Measurements from ENCODE around the gene HBEGF.
A peak's percentile ranks its signal among the peaks of the same experiment; 100 is the strongest.

Gene HBEGF

GRCh38 chr5:140362311-140362710 lies 15.9 kb upstream of the HBEGF start:
- DNase-seq, result no peak
- POLR2A ChIA-PET, result interaction anchor here (0.6 kb wide), 1 partner anchor 626 kb away, joined by 3 read pairs; no protein-coding TSS in a partner anchor
- H3K36me3 ChIP-seq (ENCODE audit: control insufficient read depth in 4 of 4, insufficient read depth in 4 of 4, low read length in 3 of 4), result no peaks in the 10 kb centered on the region
- H3K27ac ChIP-seq (ENCODE audit: insufficient read depth in 1 of 2, low read depth in 1 of 2, low read length in 2 of 2, poor library complexity in 1 of 2, severe bottlenecking in 2 of 2), result no peak overlapping the region
- H3K9me3 ChIP-seq (ENCODE audit: control extremely low read depth in 1 of 5, control insufficient read depth in 4 of 5, insufficient read depth in 2 of 5, low read depth in 1 of 5, low read length in 4 of 5), result no peaks in the 10 kb centered on the region
- H3K27me3 ChIP-seq (replicated peaks in 2 of 5; ENCODE audit: control insufficient read depth in 4 of 5, insufficient read depth in 5 of 5, low read length in 4 of 5), result peaks cover 0 to 3% (median 0%) of the 10 kb centered on the region in 5 experiments
- CTCF ChIA-PET, result interaction anchor here (0.6 to 4.6 kb wide), 9 partner anchors 9 to 150 kb away, joined by 3 to 69 read pairs (median 5); no protein-coding TSS in a partner anchor
- WGBS (ENCODE audit: insufficient coverage), result 94% methylated on average over 8 of the region's 8 CpGs
- H3K4me3 ChIP-seq (ENCODE audit: control insufficient read depth in 1 of 7, extremely low read depth in 1 of 7, insufficient read depth in 4 of 7, low read depth in 2 of 7, low read length in 6 of 7), result no peak overlapping the region
- peaks cover 0 to 10% (median 8%) of the 10 kb centered on the region in 4 experiments for H3K4me1 ChIP-seq (ENCODE audit: control extremely low read depth in 1 of 4, control insufficient read depth in 4 of 4, insufficient read depth in 4 of 4, low read length in 3 of 4)

- no peak for DNase-seq
- POLR2A ChIA-PET, result interaction anchor here (0.6 kb wide), 1 partner anchor 625 kb away, joined by 3 read pairs; no protein-coding TSS in a partner anchor
- CTCF ChIA-PET, result interaction anchor here (0.8 to 4.6 kb wide), 8 partner anchors 8 to 150 kb away, joined by 3 to 69 read pairs (median 5); no protein-coding TSS in a partner anchor
Observed at GRCh38 chr5:140361901-140362300, 15.5 kb upstream of the HBEGF start.

DNA sequence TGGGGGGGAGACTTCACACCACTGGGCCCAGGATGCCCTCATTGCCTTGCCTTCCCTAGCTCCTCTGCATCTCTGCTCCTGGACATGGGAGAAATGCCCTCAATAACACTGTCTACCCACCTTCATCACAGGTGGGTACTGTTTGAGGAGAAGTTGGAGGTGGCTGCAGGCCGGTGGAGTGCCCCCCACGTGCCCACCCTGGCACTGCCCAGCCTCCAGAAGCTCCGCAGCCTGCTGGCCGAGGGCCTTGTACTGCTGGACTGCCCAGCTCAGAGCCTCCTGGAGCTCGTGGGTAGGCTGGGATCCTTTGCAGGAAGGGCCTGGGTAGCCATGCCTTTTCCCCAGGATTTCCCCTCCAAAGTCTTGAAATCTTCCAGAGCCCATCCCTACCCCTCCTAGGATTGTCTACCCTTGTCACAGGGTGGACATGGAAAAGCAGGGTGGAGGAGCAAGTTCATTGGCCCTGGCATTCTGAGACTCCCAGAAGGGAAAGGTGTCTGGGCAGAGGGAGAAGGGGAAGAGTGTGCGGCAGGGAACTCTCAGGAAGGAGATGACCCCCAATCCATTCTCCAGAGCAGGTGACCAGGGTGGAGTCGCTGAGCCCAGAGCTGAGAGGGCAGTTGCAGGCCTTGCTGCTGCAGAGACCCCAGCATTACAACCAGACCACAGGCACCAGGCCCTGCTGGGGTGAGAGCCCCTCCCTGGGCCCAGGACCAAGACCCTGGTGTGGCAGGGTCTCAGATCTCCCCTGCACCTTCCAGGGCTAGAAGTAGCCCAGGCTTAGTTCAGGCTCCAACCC lies 14.5 kb upstream of the HBEGF start:
- no peak overlapping the region for H3K4me3 ChIP-seq (ENCODE audit: control insufficient read depth in 1 of 7, extremely low read depth in 1 of 7, insufficient read depth in 4 of 7, low read depth in 2 of 7, low read length in 6 of 7)
- no peaks in the 10 kb centered on the region for H3K9me3 ChIP-seq (ENCODE audit: control extremely low read depth in 1 of 5, control insufficient read depth in 4 of 5, insufficient read depth in 2 of 5, low read depth in 1 of 5, low read length in 4 of 5)
- H3K36me3 ChIP-seq (ENCODE audit: control insufficient read depth in 4 of 4, insufficient read depth in 4 of 4, low read length in 3 of 4), result no peaks in the 10 kb centered on the region
- POLR2A ChIA-PET, result interaction anchor here (0.6 kb wide), 1 partner anchor 121 kb away, joined by 5 read pairs; no protein-coding TSS in a partner anchor
- 100% methylated on average over 3 of the region's 7 CpGs for WGBS (ENCODE audit: insufficient coverage)
- CTCF ChIA-PET, result interaction anchor here (0.7 to 4.6 kb wide), 10 partner anchors 9 to 548 kb away, joined by 3 to 69 read pairs (median 4); partner anchors contain the start of gene HBEGF
- peaks cover 0 to 10% (median 8%) of the 10 kb centered on the region in 4 experiments for H3K4me1 ChIP-seq (ENCODE audit: control extremely low read depth in 1 of 4, control insufficient read depth in 4 of 4, insufficient read depth in 4 of 4, low read length in 3 of 4)
- H3K27me3 ChIP-seq (replicated peaks in 2 of 5; ENCODE audit: control insufficient read depth in 4 of 5, insufficient read depth in 5 of 5, low read length in 4 of 5), result peaks cover 0 to 3% (median 0%) of the 10 kb centered on the region in 5 experiments
- DNase-seq, result no peak
- H3K27ac ChIP-seq (ENCODE audit: insufficient read depth in 1 of 2, low read depth in 1 of 2, low read length in 2 of 2, poor library complexity in 1 of 2, severe bottlenecking in 2 of 2), result no peak overlapping the region

More at GRCh38 chr5:140361901-140362300, 15.5 kb upstream of the HBEGF start:
- peaks cover 0 to 3% (median 0%) of the 10 kb centered on the region in 5 experiments for H3K27me3 ChIP-seq (replicated peaks in 2 of 5; ENCODE audit: control insufficient read depth in 4 of 5, insufficient read depth in 5 of 5, low read length in 4 of 5)
- H3K27ac ChIP-seq (ENCODE audit: insufficient read depth in 1 of 2, low read depth in 1 of 2, low read length in 2 of 2, poor library complexity in 1 of 2, severe bottlenecking in 2 of 2), result no peak overlapping the region
- no peak overlapping the region for H3K4me3 ChIP-seq (ENCODE audit: control insufficient read depth in 1 of 7, extremely low read depth in 1 of 7, insufficient read depth in 4 of 7, low read depth in 2 of 7, low read length in 6 of 7)
- peaks cover 0 to 10% (median 8%) of the 10 kb centered on the region in 4 experiments for H3K4me1 ChIP-seq (ENCODE audit: control extremely low read depth in 1 of 4, control insufficient read depth in 4 of 4, insufficient read depth in 4 of 4, low read length in 3 of 4)
- no peaks in the 10 kb centered on the region for H3K36me3 ChIP-seq (ENCODE audit: control insufficient read depth in 4 of 4, insufficient read depth in 4 of 4, low read length in 3 of 4)
- H3K9me3 ChIP-seq (ENCODE audit: control extremely low read depth in 1 of 5, control insufficient read depth in 4 of 5, insufficient read depth in 2 of 5, low read depth in 1 of 5, low read length in 4 of 5), result no peaks in the 10 kb centered on the region
- WGBS (ENCODE audit: insufficient coverage), result 96% methylated on average over 2 of the region's 2 CpGs

DNA sequence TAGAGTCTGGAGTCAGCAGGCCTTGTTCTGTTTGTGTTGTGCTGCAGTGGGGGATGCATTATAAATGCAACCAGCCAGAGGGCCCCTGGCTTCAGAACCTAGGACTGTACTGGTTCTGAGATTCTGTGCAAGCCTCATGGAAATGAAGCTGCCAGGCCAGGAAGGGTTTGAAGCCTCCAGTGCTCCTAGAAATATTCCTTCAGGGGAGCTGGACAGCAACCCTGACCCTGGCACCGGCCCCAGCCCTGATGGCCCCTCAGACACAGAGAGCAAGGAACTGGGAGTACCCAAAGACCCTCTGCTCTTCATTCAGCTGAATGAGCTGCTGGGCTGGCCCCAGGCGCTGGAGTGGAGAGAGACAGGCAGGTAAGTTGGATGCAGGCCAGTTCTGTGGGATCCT lies 13.7 kb upstream of the HBEGF start, which contains the start of gene SLC4A9:
TSS of gene SLC4A9 (plus strand) at position 94 of the 400 bp plus-strand sequence. CDS start at position 137, 43 bp downstream.
- POLR2A ChIA-PET, result interaction anchor here (0.6 kb wide), 2 partner anchors 16 to 120 kb away, joined by 4 to 5 read pairs; no protein-coding TSS in a partner anchor
- H3K4me3 ChIP-seq (ENCODE audit: control insufficient read depth in 1 of 7, extremely low read depth in 1 of 7, insufficient read depth in 4 of 7, low read depth in 2 of 7, low read length in 6 of 7), result no peak within 1 kb of the TSS
- no peak within 1 kb of the TSS for H3K27ac ChIP-seq (ENCODE audit: insufficient read depth in 1 of 2, low read depth in 1 of 2, low read length in 2 of 2, poor library complexity in 1 of 2, severe bottlenecking in 2 of 2)
- no peaks in the 10 kb centered on the region for H3K36me3 ChIP-seq (ENCODE audit: control insufficient read depth in 4 of 4, insufficient read depth in 4 of 4, low read length in 3 of 4)
- peaks cover 0 to 3% (median 0%) of the 10 kb centered on the region in 5 experiments for H3K27me3 ChIP-seq (replicated peaks in 2 of 5; ENCODE audit: control insufficient read depth in 4 of 5, insufficient read depth in 5 of 5, low read length in 4 of 5)
- no peaks in the 10 kb centered on the region for H3K9me3 ChIP-seq (ENCODE audit: control extremely low read depth in 1 of 5, control insufficient read depth in 4 of 5, insufficient read depth in 2 of 5, low read depth in 1 of 5, low read length in 4 of 5)
- CTCF ChIA-PET, result interaction anchor here (0.7 to 4.6 kb wide), 9 partner anchors 8 to 547 kb away, joined by 3 to 69 read pairs (median 3); partner anchors contain the start of gene HBEGF
- no peak for DNase-seq
- peaks cover 0 to 10% (median 8%) of the 10 kb centered on the region in 4 experiments for H3K4me1 ChIP-seq (ENCODE audit: control extremely low read depth in 1 of 4, control insufficient read depth in 4 of 4, insufficient read depth in 4 of 4, low read length in 3 of 4)
- WGBS (ENCODE audit: insufficient coverage), result 93% methylated on average over 2 of the region's 2 CpGs

- POLR2A ChIA-PET, result no interaction called here
- DNase-seq, result no peak
- Histone ChIP-seq H3K27ac (ENCODE audit: insufficient read depth in 1 of 2, low read depth in 1 of 2, low read length in 2 of 2, poor library complexity in 1 of 2, severe bottlenecking in 2 of 2) (no peak overlapping the region), H3K4me1 (ENCODE audit: control extremely low read depth in 1 of 4, control insufficient read depth in 4 of 4, insufficient read depth in 4 of 4, low read length in 3 of 4) (peaks cover 0 to 10% (median 8%) of the 10 kb centered on the region in 4 experiments), H3K36me3 (ENCODE audit: control insufficient read depth in 4 of 4, insufficient read depth in 4 of 4, low read length in 3 of 4) (no peaks in the 10 kb centered on the region), H3K27me3 (replicated peaks in 2 of 5; ENCODE audit: control insufficient read depth in 4 of 5, insufficient read depth in 5 of 5, low read length in 4 of 5) (peaks cover 0 to 3% (median 0%) of the 10 kb centered on the region in 5 experiments), H3K9me3 (ENCODE audit: control extremely low read depth in 1 of 5, control insufficient read depth in 4 of 5, insufficient read depth in 2 of 5, low read depth in 1 of 5, low read length in 4 of 5) (no peaks in the 10 kb centered on the region), H3K4me3 (ENCODE audit: control insufficient read depth in 1 of 7, extremely low read depth in 1 of 7, insufficient read depth in 4 of 7, low read depth in 2 of 7, low read length in 6 of 7) (no peak overlapping the region)
- CTCF ChIA-PET, result interaction anchor here (0.5 to 4.6 kb wide), 17 partner anchors 14 to 356 kb away, joined by 3 to 69 read pairs (median 4); partner anchors contain the start of gene HBEGF
- WGBS (ENCODE audit: insufficient coverage), result 93% methylated on average over 2 of the region's 4 CpGs
Observed at GRCh38 chr5:140358738-140359310, 12.4 kb upstream of the HBEGF start.

DNA sequence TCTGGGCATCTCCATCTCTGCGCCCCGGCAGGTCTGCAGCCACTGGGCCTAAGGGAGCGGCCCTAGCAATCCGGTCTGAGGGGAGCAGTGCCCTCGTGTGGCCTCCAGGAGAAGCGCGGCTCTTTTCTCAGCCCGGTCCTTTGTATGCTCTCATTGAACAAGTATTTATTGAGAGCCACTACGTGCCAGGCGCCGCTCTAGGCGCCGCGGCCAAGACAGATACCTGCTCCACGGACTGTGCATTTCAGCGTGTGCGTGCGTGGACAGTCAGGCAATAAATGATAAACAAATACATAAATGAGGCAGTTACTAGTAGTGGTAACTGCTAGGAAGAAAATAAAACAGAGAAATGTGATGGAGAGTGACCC lies 11.3 kb upstream of the HBEGF start:
- ChIA-PET CTCF (interaction anchor here (1.1 to 2.0 kb wide), 3 partner anchors 91 to 125 kb away, joined by 3 to 13 read pairs (median 5); no protein-coding TSS in a partner anchor), POLR2A (no interaction called here)
- Histone ChIP-seq H3K9me3 (ENCODE audit: control extremely low read depth in 1 of 5, control insufficient read depth in 4 of 5, insufficient read depth in 2 of 5, low read depth in 1 of 5, low read length in 4 of 5) (no peaks in the 10 kb centered on the region), H3K27me3 (replicated peaks in 2 of 5; ENCODE audit: control insufficient read depth in 4 of 5, insufficient read depth in 5 of 5, low read length in 4 of 5) (peaks cover 0 to 3% (median 0%) of the 10 kb centered on the region in 5 experiments), H3K36me3 (ENCODE audit: control insufficient read depth in 4 of 4, insufficient read depth in 4 of 4, low read length in 3 of 4) (no peaks in the 10 kb centered on the region), H3K4me1 (ENCODE audit: control extremely low read depth in 1 of 4, control insufficient read depth in 4 of 4, insufficient read depth in 4 of 4, low read length in 3 of 4) (peaks cover 0 to 6% (median 3%) of the 10 kb centered on the region in 4 experiments), H3K27ac (ENCODE audit: insufficient read depth in 1 of 2, low read depth in 1 of 2, low read length in 2 of 2, poor library complexity in 1 of 2, severe bottlenecking in 2 of 2) (no peak overlapping the region), H3K4me3 (ENCODE audit: control insufficient read depth in 1 of 7, extremely low read depth in 1 of 7, insufficient read depth in 4 of 7, low read depth in 2 of 7, low read length in 6 of 7) (peak overlapping the region in 2 of 7 experiments; percentile 37 to 45)
- 2% methylated on average over 14 of the region's 18 CpGs for WGBS (ENCODE audit: insufficient coverage)
- DNase-seq, result peak; percentile 77 to 86 (median 83)

Data from common myeloid progenitor, CD34-positive (primary cell).